ENCODE data around the gene LKAAEAR1.
"Not testable (repeated sequence)": the region's sequence is repeated elsewhere in the genome, so short reads cannot be mapped to it uniquely, and the experiment has no call there.

Gene LKAAEAR1

GRCh38 chr20:64096535-64096934 lies 12.3 kb upstream of the LKAAEAR1 start:
- DNase-seq = no peak

GRCh38 chr20:64095927-64096326 lies 11.7 kb upstream of the LKAAEAR1 start:
- no peak for DNase-seq

- no peak for DNase-seq
These were observed 11.3 kb upstream of the LKAAEAR1 start for GRCh38 chr20:64095455-64095854.

GRCh38 chr20:64093013-64093503 lies 8.9 kb upstream of the LKAAEAR1 start:
- DNase-seq = no peak

GRCh38 chr20:64092258-64093012 lies 8.2 kb upstream of the LKAAEAR1 start:
- no peak for DNase-seq

- DNase-seq = no peak
These were observed 7.6 kb upstream of the LKAAEAR1 start for GRCh38 chr20:64091770-64092169.

- DNase-seq = no peak
These were observed 7.1 kb upstream of the LKAAEAR1 start for GRCh38 chr20:64091340-64091739.

- no peak for DNase-seq
These were observed 6.0 kb upstream of the LKAAEAR1 start for GRCh38 chr20:64090165-64090564.

GRCh38 chr20:64088586-64088985 lies 4.4 kb upstream of the LKAAEAR1 start:
- DNase-seq = not testable (repeated sequence)

- DNase-seq = not testable (repeated sequence)
These were observed 3.1 kb upstream of the LKAAEAR1 start for GRCh38 chr20:64087226-64087825.

GRCh38 chr20:64086801-64087200 lies 2.6 kb upstream of the LKAAEAR1 start:
- no peak for DNase-seq

- no peak for DNase-seq
These were observed 521 bp upstream of the LKAAEAR1 start for GRCh38 chr20:64084685-64085152.

GRCh38 chr20:64083378-64083803 lies 807 bp downstream of the LKAAEAR1 start:
- peak; percentile 71 for DNase-seq

- no peak for DNase-seq
These were observed 1.3 kb downstream of the LKAAEAR1 start for GRCh38 chr20:64082820-64083377.

GRCh38 chr20:64082126-64082731 lies 2.0 kb downstream of the LKAAEAR1 start:
- no peak for DNase-seq

- no peak for DNase-seq
These were observed 2.6 kb downstream of the LKAAEAR1 start for GRCh38 chr20:64081624-64081964.

- DNase-seq = no peak
These were observed 3.2 kb downstream of the LKAAEAR1 start for GRCh38 chr20:64080813-64081623.

- DNase-seq = no peak
These were observed 4.0 kb downstream of the LKAAEAR1 start, which contains the start of gene OPRL1 for GRCh38 chr20:64080013-64080812. Gene OPRL1 (plus strand): TSS chr20:64080082. CDS start chr20:64092721, 12,639 bp downstream.

- peak; percentile 59 for DNase-seq
These were observed 4.8 kb downstream of the LKAAEAR1 start, which contains the start of gene RGS19 for GRCh38 chr20:64079273-64080012. Gene RGS19 (minus strand): TSS chr20:64079518. CDS start chr20:64076886, 2,632 bp downstream.

- no peak for DNase-seq
These were observed 5.3 kb downstream of the LKAAEAR1 start for GRCh38 chr20:64078934-64079272.
